Kidney epithelial cell (primary cell): ENCODE data around the gene PLEKHG4. TPM values are rescaled to one million over a fixed set of nuclear protein-coding genes. Genes with fewer than 3 reads are reported as not detected.
A peak's percentile ranks its signal among the peaks of the same experiment; 100 is the strongest.

Source experiments
- DNase-seq: peaks from one replicate; pipeline ENCODE4 v3.0.0-alpha.2; 2010; ENCODE audit warnings: low read depth
- H3K27me3 ChIP-seq: 2 replicates; pipeline ENCODE4 v1.6.0; 2011; ENCODE audit warnings: low read length; ENCODE audit not compliant: control insufficient read depth, insufficient read depth
- H3K36me3 ChIP-seq: 2 replicates; pipeline ENCODE4 v1.5.1; 2011; ENCODE audit warnings: low read length; ENCODE audit not compliant: control insufficient read depth, insufficient read depth
- H3K4me3 ChIP-seq: 2 replicates; pipeline ENCODE4 v1.5.1; 2011; ENCODE audit warnings: low read depth, mild to moderate bottlenecking, control low read depth, low read length
- total RNA-seq: library from RNA; depleted of rRNA; stranded (reverse); fragments of >200 nt; gene quantifications from 2 replicates; pipeline ENCODE4 v1.2.3, GENCODE V29; 2015
- TF ChIP-seq, protein P1 (sequence below): IDR thresholded peaks from 2 replicates; pipeline ENCODE4 v1.5.1; 2011; ENCODE audit warnings: mild to moderate bottlenecking, moderate library complexity, low read length, control low read depth, inconsistent platforms; ENCODE audit not compliant: insufficient read depth, poor library complexity, severe bottlenecking

PLEKHG4 gene, protein sequence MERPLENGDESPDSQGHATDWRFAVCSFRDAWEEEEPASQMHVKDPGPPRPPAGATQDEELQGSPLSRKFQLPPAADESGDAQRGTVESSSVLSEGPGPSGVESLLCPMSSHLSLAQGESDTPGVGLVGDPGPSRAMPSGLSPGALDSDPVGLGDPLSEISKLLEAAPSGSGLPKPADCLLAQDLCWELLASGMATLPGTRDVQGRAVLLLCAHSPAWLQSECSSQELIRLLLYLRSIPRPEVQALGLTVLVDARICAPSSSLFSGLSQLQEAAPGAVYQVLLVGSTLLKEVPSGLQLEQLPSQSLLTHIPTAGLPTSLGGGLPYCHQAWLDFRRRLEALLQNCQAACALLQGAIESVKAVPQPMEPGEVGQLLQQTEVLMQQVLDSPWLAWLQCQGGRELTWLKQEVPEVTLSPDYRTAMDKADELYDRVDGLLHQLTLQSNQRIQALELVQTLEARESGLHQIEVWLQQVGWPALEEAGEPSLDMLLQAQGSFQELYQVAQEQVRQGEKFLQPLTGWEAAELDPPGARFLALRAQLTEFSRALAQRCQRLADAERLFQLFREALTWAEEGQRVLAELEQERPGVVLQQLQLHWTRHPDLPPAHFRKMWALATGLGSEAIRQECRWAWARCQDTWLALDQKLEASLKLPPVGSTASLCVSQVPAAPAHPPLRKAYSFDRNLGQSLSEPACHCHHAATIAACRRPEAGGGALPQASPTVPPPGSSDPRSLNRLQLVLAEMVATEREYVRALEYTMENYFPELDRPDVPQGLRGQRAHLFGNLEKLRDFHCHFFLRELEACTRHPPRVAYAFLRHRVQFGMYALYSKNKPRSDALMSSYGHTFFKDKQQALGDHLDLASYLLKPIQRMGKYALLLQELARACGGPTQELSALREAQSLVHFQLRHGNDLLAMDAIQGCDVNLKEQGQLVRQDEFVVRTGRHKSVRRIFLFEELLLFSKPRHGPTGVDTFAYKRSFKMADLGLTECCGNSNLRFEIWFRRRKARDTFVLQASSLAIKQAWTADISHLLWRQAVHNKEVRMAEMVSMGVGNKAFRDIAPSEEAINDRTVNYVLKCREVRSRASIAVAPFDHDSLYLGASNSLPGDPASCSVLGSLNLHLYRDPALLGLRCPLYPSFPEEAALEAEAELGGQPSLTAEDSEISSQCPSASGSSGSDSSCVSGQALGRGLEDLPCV
- 9.7 and 19.7 TPM in 2 replicates for total RNA-seq

- TF ChIP-seq, protein P1, sequence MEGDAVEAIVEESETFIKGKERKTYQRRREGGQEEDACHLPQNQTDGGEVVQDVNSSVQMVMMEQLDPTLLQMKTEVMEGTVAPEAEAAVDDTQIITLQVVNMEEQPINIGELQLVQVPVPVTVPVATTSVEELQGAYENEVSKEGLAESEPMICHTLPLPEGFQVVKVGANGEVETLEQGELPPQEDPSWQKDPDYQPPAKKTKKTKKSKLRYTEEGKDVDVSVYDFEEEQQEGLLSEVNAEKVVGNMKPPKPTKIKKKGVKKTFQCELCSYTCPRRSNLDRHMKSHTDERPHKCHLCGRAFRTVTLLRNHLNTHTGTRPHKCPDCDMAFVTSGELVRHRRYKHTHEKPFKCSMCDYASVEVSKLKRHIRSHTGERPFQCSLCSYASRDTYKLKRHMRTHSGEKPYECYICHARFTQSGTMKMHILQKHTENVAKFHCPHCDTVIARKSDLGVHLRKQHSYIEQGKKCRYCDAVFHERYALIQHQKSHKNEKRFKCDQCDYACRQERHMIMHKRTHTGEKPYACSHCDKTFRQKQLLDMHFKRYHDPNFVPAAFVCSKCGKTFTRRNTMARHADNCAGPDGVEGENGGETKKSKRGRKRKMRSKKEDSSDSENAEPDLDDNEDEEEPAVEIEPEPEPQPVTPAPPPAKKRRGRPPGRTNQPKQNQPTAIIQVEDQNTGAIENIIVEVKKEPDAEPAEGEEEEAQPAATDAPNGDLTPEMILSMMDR: no peak
- H3K36me3 ChIP-seq: no peaks in the 10 kb centered on the region
- H3K27me3 ChIP-seq: no peaks in the 10 kb centered on the region
- DNase-seq: no peak
- H3K4me3 ChIP-seq: peak within 1 kb of the TSS; percentile 49
Observed at GRCh38 chr16:67279296-67280089, at the start of gene PLEKHG4. Gene PLEKHG4 (plus strand): TSS chr16:67279532. CDS start chr16:67280045, 513 bp downstream.

- TF ChIP-seq, protein P1: no peak
- Histone ChIP-seq H3K27me3 (no peaks in the 10 kb centered on the region), H3K4me3 (no peak overlapping the region), H3K36me3 (peaks cover 4% of the 10 kb centered on the region)
- DNase-seq: no peak
Observed at GRCh38 chr16:67229906-67230808, 49.2 kb upstream of the PLEKHG4 start.

DNA sequence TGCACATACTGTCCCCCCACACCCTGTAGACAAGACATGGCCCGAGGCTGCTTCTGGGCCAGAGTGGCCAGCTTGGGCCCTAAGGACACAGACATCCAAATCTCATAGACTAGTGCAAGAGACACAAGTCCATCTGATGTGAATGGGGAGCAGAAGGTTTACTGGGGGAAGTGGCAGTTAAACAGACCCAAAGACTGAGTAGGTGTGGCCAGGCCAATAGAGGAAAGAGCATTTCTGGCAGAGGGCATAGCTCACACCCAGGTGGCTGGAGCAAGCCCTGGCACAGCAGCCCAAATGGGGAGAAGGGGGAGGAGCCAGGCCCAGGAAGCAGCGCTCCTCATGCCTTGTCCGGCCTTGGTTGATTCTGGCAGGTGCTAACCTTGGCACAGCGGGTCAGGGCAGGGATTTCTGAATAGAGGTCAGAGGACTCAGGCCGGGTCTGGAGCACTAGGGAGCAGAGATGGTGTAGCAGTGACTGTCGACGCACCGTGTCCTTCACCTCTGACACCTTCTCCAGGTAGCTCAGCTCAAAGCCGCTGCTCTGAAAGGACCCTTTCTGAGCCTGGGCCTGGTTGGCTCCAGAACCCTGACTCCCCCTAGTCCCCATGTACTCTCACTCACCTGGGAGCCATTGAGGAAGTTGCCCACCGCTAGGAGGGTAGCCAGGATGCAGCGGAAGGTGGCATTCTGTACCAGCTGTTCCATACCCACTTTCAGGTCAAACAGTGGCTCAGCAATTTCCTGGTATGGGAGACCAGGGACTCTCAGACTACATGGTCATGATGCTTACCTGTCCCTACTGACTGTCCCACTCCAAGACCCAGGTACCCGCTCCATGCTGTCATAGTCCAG, 48.3 kb upstream of the PLEKHG4 start:
- Histone ChIP-seq H3K27me3 (no peaks in the 10 kb centered on the region), H3K36me3 (peaks cover 4% of the 10 kb centered on the region), H3K4me3 (no peak overlapping the region)
- DNase-seq: no peak
- TF ChIP-seq, protein P1: no peak

- no peak overlapping the region for H3K4me3 ChIP-seq
- TF ChIP-seq, protein P1: no peak
- peaks cover 7% of the 10 kb centered on the region for H3K36me3 ChIP-seq
- H3K27me3 ChIP-seq: no peaks in the 10 kb centered on the region
- no peak for DNase-seq
Observed at GRCh38 chr16:67233596-67233995, 45.7 kb upstream of the PLEKHG4 start.
